ENCODE measurements around the gene SIX4. TPM values are rescaled to one million over a fixed set of nuclear protein-coding genes. Genes with fewer than 3 reads are reported as not detected.
A peak's percentile ranks its signal among the peaks of the same experiment; 100 is the strongest.

Gene SIX4
- polyA plus RNA-seq, 1 experiment = 4.7 TPM

DNA sequence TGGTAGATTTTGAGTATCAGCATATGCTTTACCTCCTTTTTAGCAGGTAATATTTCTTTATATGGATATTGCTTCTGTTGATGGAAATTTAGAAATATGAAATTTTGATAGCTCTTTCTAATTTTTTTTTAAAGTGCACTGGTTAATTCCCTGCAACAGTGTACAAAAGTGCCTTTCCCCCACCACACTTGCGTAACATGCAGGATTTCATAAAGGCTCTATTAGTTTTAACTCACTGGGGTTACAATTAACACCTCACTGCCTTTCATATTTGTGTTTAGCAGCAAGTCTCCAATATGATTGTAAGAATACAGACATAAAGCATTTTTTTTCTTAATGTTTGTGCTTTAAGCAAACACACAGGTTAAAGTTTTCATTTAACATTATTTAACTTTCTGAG is 36.1 kb upstream of the SIX4 start:
- ChIA-PET POLR2A (no interaction called here), CTCF (no interaction called here)
- no peak for DNase-seq (ENCODE audit: low read depth)
- TF ChIP-seq CTCF (IDR thresholded peaks at IDR 0.05; ENCODE audit: insufficient read depth, low read depth, low read length) = no peak
- Histone ChIP-seq H3K36me3 (ENCODE audit: control insufficient read depth, insufficient read depth, low read length) (no peaks in the 10 kb centered on the region), H3K27me3 (ENCODE audit: control insufficient read depth, insufficient read depth, low read length) (no peaks in the 10 kb centered on the region), H3K4me3 (ENCODE audit: low read depth, low read length) (no peak overlapping the region)

GRCh38 chr14:60758885-60759284 is 34.7 kb upstream of the SIX4 start:
- DNase-seq (ENCODE audit: low read depth) = no peak
- H3K36me3 ChIP-seq (ENCODE audit: control insufficient read depth, insufficient read depth, low read length) = no peaks in the 10 kb centered on the region
- ChIA-PET CTCF (no interaction called here), POLR2A (no interaction called here)
- no peak overlapping the region for H3K4me3 ChIP-seq (ENCODE audit: low read depth, low read length)
- TF ChIP-seq CTCF (IDR thresholded peaks at IDR 0.05; ENCODE audit: insufficient read depth, low read depth, low read length) = no peak
- no peaks in the 10 kb centered on the region for H3K27me3 ChIP-seq (ENCODE audit: control insufficient read depth, insufficient read depth, low read length)

- H3K36me3 ChIP-seq (ENCODE audit: control insufficient read depth, insufficient read depth, low read length) = no peaks in the 10 kb centered on the region
- POLR2A ChIA-PET = interaction anchor here (0.7 kb wide), 1 partner anchor 434 kb away, joined by 3 read pairs; no protein-coding TSS in a partner anchor
- CTCF ChIA-PET = no interaction called here
- no peak overlapping the region for H3K4me3 ChIP-seq (ENCODE audit: low read depth, low read length)
- no peaks in the 10 kb centered on the region for H3K27me3 ChIP-seq (ENCODE audit: control insufficient read depth, insufficient read depth, low read length)
- no peak for TF ChIP-seq CTCF (IDR thresholded peaks at IDR 0.05; ENCODE audit: insufficient read depth, low read depth, low read length)
- DNase-seq (ENCODE audit: low read depth) = peak; percentile 61
These were observed 33.4 kb upstream of the SIX4 start for GRCh38 chr14:60757567-60758002.

DNA sequence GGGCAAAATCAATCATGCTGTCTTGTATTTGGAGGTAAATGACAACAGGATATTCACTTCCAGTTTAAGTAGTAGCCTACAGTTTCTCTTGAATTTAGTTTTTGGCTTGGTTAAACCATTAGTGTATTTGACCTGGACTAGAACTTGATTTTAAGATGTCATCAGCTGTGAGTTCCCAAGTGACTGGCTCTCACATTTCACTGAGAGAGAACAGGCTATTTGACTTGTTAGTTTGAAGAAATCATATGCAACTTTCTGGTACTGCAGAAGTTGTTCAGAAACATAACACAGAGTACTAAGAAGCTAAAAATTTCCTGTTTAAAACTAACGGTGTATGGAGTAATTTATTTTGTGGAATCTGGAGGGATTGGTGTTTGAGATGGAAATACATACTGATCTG is 32.7 kb upstream of the SIX4 start:
- H3K36me3 ChIP-seq (ENCODE audit: control insufficient read depth, insufficient read depth, low read length) = no peaks in the 10 kb centered on the region
- DNase-seq (ENCODE audit: low read depth) = no peak
- POLR2A ChIA-PET = no interaction called here
- CTCF ChIA-PET = no interaction called here
- TF ChIP-seq CTCF (IDR thresholded peaks at IDR 0.05; ENCODE audit: insufficient read depth, low read depth, low read length) = no peak
- H3K27me3 ChIP-seq (ENCODE audit: control insufficient read depth, insufficient read depth, low read length) = no peaks in the 10 kb centered on the region
- H3K4me3 ChIP-seq (ENCODE audit: low read depth, low read length) = no peak overlapping the region

DNA sequence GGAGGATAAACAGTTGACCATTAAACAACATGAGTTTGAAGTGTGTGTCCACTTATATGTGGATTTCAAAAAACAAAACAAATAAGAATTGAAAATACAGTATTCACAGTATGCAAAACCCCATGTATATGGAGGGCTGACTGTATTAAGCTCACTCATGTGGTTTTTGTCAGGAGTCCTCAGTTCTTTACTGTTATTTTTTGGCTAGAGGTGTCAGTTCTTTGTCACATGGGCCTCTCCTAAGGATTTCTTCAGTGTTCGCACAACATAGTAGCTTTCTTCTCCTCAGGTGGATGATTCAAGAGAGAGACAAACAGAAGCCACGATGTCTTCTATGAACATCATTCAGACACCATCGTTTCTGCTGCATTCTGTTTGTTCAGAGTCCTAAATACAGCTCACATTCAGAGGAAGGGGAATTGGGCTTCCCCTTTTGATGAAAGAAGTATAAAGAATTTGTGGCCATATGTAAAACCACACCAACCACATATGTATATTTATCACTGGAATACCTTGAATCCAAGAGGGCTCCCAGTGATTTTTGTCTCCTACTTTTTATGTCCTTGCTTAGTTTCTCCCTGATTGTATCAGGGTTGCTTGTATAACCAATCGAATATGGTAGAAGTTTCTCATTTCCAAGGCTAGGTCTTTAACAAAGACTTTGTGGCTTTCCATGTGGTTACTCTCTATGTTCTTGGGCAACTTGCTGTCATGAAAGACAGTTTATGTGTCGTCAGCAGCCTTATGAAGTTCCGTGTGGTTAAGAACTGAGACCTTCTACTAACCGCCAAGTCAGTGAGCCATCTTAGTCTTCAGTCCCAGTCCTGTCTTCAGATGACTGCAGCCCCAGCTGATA is 29.3 kb upstream of the SIX4 start:
- no peak for TF ChIP-seq CTCF (IDR thresholded peaks at IDR 0.05; ENCODE audit: insufficient read depth, low read depth, low read length)
- ChIA-PET CTCF (no interaction called here), POLR2A (no interaction called here)
- Histone ChIP-seq H3K27me3 (ENCODE audit: control insufficient read depth, insufficient read depth, low read length) (no peaks in the 10 kb centered on the region), H3K4me3 (ENCODE audit: low read depth, low read length) (no peak overlapping the region), H3K36me3 (ENCODE audit: control insufficient read depth, insufficient read depth, low read length) (no peaks in the 10 kb centered on the region)
- no peak for DNase-seq (ENCODE audit: low read depth)
